ENCODE results near the gene MICALL1. TPM values are rescaled to one million over a fixed set of nuclear protein-coding genes. Genes with fewer than 3 reads are reported as not detected.
"Not testable (repeated sequence)": the region's sequence is repeated elsewhere in the genome, so short reads cannot be mapped to it uniquely, and the experiment has no call there.

MICALL1 gene
- total and polyA plus RNA-seq, 2 donors = 5.5 to 13.7 TPM

GRCh38 chr22:37951305-37951704 lies 45.2 kb downstream of the MICALL1 start:
- H3K4me3 ChIP-seq (ENCODE audit: low read length in 2 of 2) = no peak overlapping the region
- H3K9me3 ChIP-seq (ENCODE audit: control insufficient read depth in 2 of 2, insufficient read depth in 1 of 2, low read length in 1 of 2) = peaks cover 0 to 7% of the 10 kb centered on the region in 2 donors
- 81% methylated on average over 8 of the region's 8 CpGs for WGBS
- H3K27me3 ChIP-seq (ENCODE audit: control insufficient read depth in 2 of 2, insufficient read depth in 1 of 2, low read length in 1 of 2) = peaks cover 15 to 29% of the 10 kb centered on the region in 2 donors
- no peak overlapping the region for H3K27ac ChIP-seq (ENCODE audit: low read depth in 1 of 2, low read length in 1 of 2)
- no peak for DNase-seq (ENCODE audit: low read depth in 6 of 9, low spot score in 9 of 9)
- H3K4me1 ChIP-seq (ENCODE audit: control insufficient read depth in 2 of 2, insufficient read depth in 2 of 2, low read length in 2 of 2) = peaks cover 12 to 18% of the 10 kb centered on the region in 2 donors
- H3K36me3 ChIP-seq (ENCODE audit: control insufficient read depth in 2 of 2, insufficient read depth in 2 of 2, low read length in 1 of 2) = no peaks in the 10 kb centered on the region

GRCh38 chr22:37952629-37953028 lies 46.5 kb downstream of the MICALL1 start:
- WGBS = 19% methylated on average over 20 of the region's 20 CpGs
- Histone ChIP-seq H3K36me3 (ENCODE audit: control insufficient read depth in 2 of 2, insufficient read depth in 2 of 2, low read length in 1 of 2) (peaks cover 10 to 12% of the 10 kb centered on the region in 2 donors), H3K27me3 (ENCODE audit: control insufficient read depth in 2 of 2, insufficient read depth in 1 of 2, low read length in 1 of 2) (peaks cover 15 to 29% of the 10 kb centered on the region in 2 donors), H3K4me1 (ENCODE audit: control insufficient read depth in 2 of 2, insufficient read depth in 2 of 2, low read length in 2 of 2) (peaks cover 12 to 18% of the 10 kb centered on the region in 2 donors), H3K4me3 (ENCODE audit: low read length in 2 of 2) (peak overlapping the region; percentile 62 to 90)
- DNase-seq (ENCODE audit: low read depth in 6 of 9, low spot score in 9 of 9); H3K27ac ChIP-seq (ENCODE audit: low read depth in 1 of 2, low read length in 1 of 2); H3K9me3 ChIP-seq (ENCODE audit: control insufficient read depth in 2 of 2, insufficient read depth in 1 of 2, low read length in 1 of 2): not testable (repeated sequence)

- WGBS = 3% methylated on average over 13 of the region's 13 CpGs
- Histone ChIP-seq H3K9me3 (ENCODE audit: control insufficient read depth in 2 of 2, insufficient read depth in 1 of 2, low read length in 1 of 2) (peaks cover 0 to 7% of the 10 kb centered on the region in 2 donors), H3K27ac (ENCODE audit: low read depth in 1 of 2, low read length in 1 of 2) (no peak overlapping the region), H3K36me3 (ENCODE audit: control insufficient read depth in 2 of 2, insufficient read depth in 2 of 2, low read length in 1 of 2) (peaks cover 10 to 14% of the 10 kb centered on the region in 2 donors), H3K27me3 (ENCODE audit: control insufficient read depth in 2 of 2, insufficient read depth in 1 of 2, low read length in 1 of 2) (peaks cover 15 to 29% of the 10 kb centered on the region in 2 donors), H3K4me3 (ENCODE audit: low read length in 2 of 2) (peak overlapping the region; percentile 62 to 90), H3K4me1 (ENCODE audit: control insufficient read depth in 2 of 2, insufficient read depth in 2 of 2, low read length in 2 of 2) (peaks cover 12 to 18% of the 10 kb centered on the region in 2 donors)
- no peak for DNase-seq (ENCODE audit: low read depth in 6 of 9, low spot score in 9 of 9)
Measured at GRCh38 chr22:37953062-37953436, 47.0 kb downstream of the MICALL1 start.

- WGBS = under 1% methylated on average over 52 of the region's 52 CpGs
- Histone ChIP-seq H3K27me3 (ENCODE audit: control insufficient read depth in 2 of 2, insufficient read depth in 1 of 2, low read length in 1 of 2) (peaks cover 15 to 29% of the 10 kb centered on the region in 2 donors), H3K4me3 (ENCODE audit: low read length in 2 of 2) (peak within 1 kb of the TSS; percentile 62 to 90), H3K9me3 (ENCODE audit: control insufficient read depth in 2 of 2, insufficient read depth in 1 of 2, low read length in 1 of 2) (peaks cover 0 to 7% of the 10 kb centered on the region in 2 donors), H3K4me1 (ENCODE audit: control insufficient read depth in 2 of 2, insufficient read depth in 2 of 2, low read length in 2 of 2) (peaks cover 12 to 18% of the 10 kb centered on the region in 2 donors), H3K27ac (ENCODE audit: low read depth in 1 of 2, low read length in 1 of 2) (peak within 1 kb of the TSS; percentile 10 to 61), H3K36me3 (ENCODE audit: control insufficient read depth in 2 of 2, insufficient read depth in 2 of 2, low read length in 1 of 2) (peaks cover 14 to 17% of the 10 kb centered on the region in 2 donors)
- peak; percentile 91 to 99 (median 96) for DNase-seq (ENCODE audit: low read depth in 6 of 9, low spot score in 9 of 9)
Measured at GRCh38 chr22:37953437-37954179, 47.5 kb downstream of the MICALL1 start, which contains the start of the genes C22orf23 and POLR2F. Gene C22orf23 (minus strand): TSS chr22:37953601. CDS start chr22:37953149, 452 bp downstream. Gene POLR2F (plus strand): TSS chr22:37953699. CDS start chr22:37953788, 89 bp downstream.

GRCh38 chr22:37954686-37955085 lies 48.6 kb downstream of the MICALL1 start:
- 81% methylated on average over 4 of the region's 4 CpGs for WGBS

GRCh38 chr22:37955825-37956397 lies 49.8 kb downstream of the MICALL1 start:
- peaks cover 12 to 18% of the 10 kb centered on the region in 2 donors for H3K4me1 ChIP-seq (ENCODE audit: control insufficient read depth in 2 of 2, insufficient read depth in 2 of 2, low read length in 2 of 2)
- WGBS = 96% methylated on average over 15 of the region's 15 CpGs
- H3K4me3 ChIP-seq (ENCODE audit: low read length in 2 of 2); DNase-seq (ENCODE audit: low read depth in 6 of 9, low spot score in 9 of 9); H3K27ac ChIP-seq (ENCODE audit: low read depth in 1 of 2, low read length in 1 of 2); H3K9me3 ChIP-seq (ENCODE audit: control insufficient read depth in 2 of 2, insufficient read depth in 1 of 2, low read length in 1 of 2): not testable (repeated sequence)
- peaks cover 33 to 37% of the 10 kb centered on the region in 2 donors for H3K36me3 ChIP-seq (ENCODE audit: control insufficient read depth in 2 of 2, insufficient read depth in 2 of 2, low read length in 1 of 2)
- peaks cover 15 to 24% of the 10 kb centered on the region in 2 donors for H3K27me3 ChIP-seq (ENCODE audit: control insufficient read depth in 2 of 2, insufficient read depth in 1 of 2, low read length in 1 of 2)

More at GRCh38 chr22:37954686-37955085, 48.6 kb downstream of the MICALL1 start:
- H3K27ac ChIP-seq (ENCODE audit: low read depth in 1 of 2, low read length in 1 of 2) = no peak overlapping the region
- peaks cover 0 to 10% of the 10 kb centered on the region in 2 donors for H3K9me3 ChIP-seq (ENCODE audit: control insufficient read depth in 2 of 2, insufficient read depth in 1 of 2, low read length in 1 of 2)
- peaks cover 25 to 28% of the 10 kb centered on the region in 2 donors for H3K36me3 ChIP-seq (ENCODE audit: control insufficient read depth in 2 of 2, insufficient read depth in 2 of 2, low read length in 1 of 2)
- peaks cover 15 to 26% of the 10 kb centered on the region in 2 donors for H3K27me3 ChIP-seq (ENCODE audit: control insufficient read depth in 2 of 2, insufficient read depth in 1 of 2, low read length in 1 of 2)
- peak overlapping the region in 1 of 2 donors; percentile 90 for H3K4me3 ChIP-seq (ENCODE audit: low read length in 2 of 2)
- H3K4me1 ChIP-seq (ENCODE audit: control insufficient read depth in 2 of 2, insufficient read depth in 2 of 2, low read length in 2 of 2) = peaks cover 12 to 18% of the 10 kb centered on the region in 2 donors
- no peak for DNase-seq (ENCODE audit: low read depth in 6 of 9, low spot score in 9 of 9)

- Histone ChIP-seq H3K27me3 (ENCODE audit: control insufficient read depth in 2 of 2, insufficient read depth in 1 of 2, low read length in 1 of 2) (peaks cover 9 to 11% of the 10 kb centered on the region in 2 donors), H3K36me3 (ENCODE audit: control insufficient read depth in 2 of 2, insufficient read depth in 2 of 2, low read length in 1 of 2) (peaks cover 47 to 50% of the 10 kb centered on the region in 2 donors), H3K9me3 (ENCODE audit: control insufficient read depth in 2 of 2, insufficient read depth in 1 of 2, low read length in 1 of 2) (peaks cover 0 to 10% of the 10 kb centered on the region in 2 donors), H3K4me3 (ENCODE audit: low read length in 2 of 2) (no peak overlapping the region), H3K27ac (ENCODE audit: low read depth in 1 of 2, low read length in 1 of 2) (no peak overlapping the region), H3K4me1 (ENCODE audit: control insufficient read depth in 2 of 2, insufficient read depth in 2 of 2, low read length in 2 of 2) (peaks cover 12 to 18% of the 10 kb centered on the region in 2 donors)
- no peak for DNase-seq (ENCODE audit: low read depth in 6 of 9, low spot score in 9 of 9)
- 95% methylated on average over 4 of the region's 4 CpGs for WGBS
Measured at GRCh38 chr22:37957232-37957631, 51.1 kb downstream of the MICALL1 start.

- H3K27ac ChIP-seq (ENCODE audit: low read depth in 1 of 2, low read length in 1 of 2) = no peak overlapping the region
- H3K9me3 ChIP-seq (ENCODE audit: control insufficient read depth in 2 of 2, insufficient read depth in 1 of 2, low read length in 1 of 2) = peaks cover 0 to 3% of the 10 kb centered on the region in 2 donors
- no peak for DNase-seq (ENCODE audit: low read depth in 6 of 9, low spot score in 9 of 9)
- H3K36me3 ChIP-seq (ENCODE audit: control insufficient read depth in 2 of 2, insufficient read depth in 2 of 2, low read length in 1 of 2) = peaks cover 56 to 60% of the 10 kb centered on the region in 2 donors
- H3K4me3 ChIP-seq (ENCODE audit: low read length in 2 of 2) = no peak overlapping the region
- peaks cover 5 to 6% of the 10 kb centered on the region in 2 donors for H3K4me1 ChIP-seq (ENCODE audit: control insufficient read depth in 2 of 2, insufficient read depth in 2 of 2, low read length in 2 of 2)
- no peaks in the 10 kb centered on the region for H3K27me3 ChIP-seq (ENCODE audit: control insufficient read depth in 2 of 2, insufficient read depth in 1 of 2, low read length in 1 of 2)
- WGBS = 96% methylated on average over 18 of the region's 18 CpGs
Measured at GRCh38 chr22:37959231-37959825, 53.2 kb downstream of the MICALL1 start.

All from thymus (tissue), 11 donors.